SK-N-MC (cell line): ENCODE data around the gene SCAMP4.
"Not testable (repeated sequence)": the region's sequence is repeated elsewhere in the genome, so short reads cannot be mapped to it uniquely, and the experiment has no call there.

Experiments
- DNase-seq: peaks from one replicate; pipeline ENCODE4 v3.0.0-alpha.2; 2011; ENCODE audit warnings: low read depth, low spot score
- H3K27ac ChIP-seq: fragments of 200-600 bp; sonication (generic); 2 replicates; pipeline ENCODE4 v1.5.1; 2016; ENCODE audit warnings: mixed run types
- H3K36me3 ChIP-seq: fragments of 200-600 bp; sonication (generic); 2 replicates; pipeline ENCODE4 v1.6.1; 2017; ENCODE audit warnings: antibody characterized with exemption, low read length, mixed read lengths; ENCODE audit not compliant: insufficient read depth
- H3K4me3 ChIP-seq: fragments of 200-600 bp; sonication (generic); 2 replicates; pipeline ENCODE4 v1.5.1; 2016
- H3K9ac ChIP-seq: fragments of 200-600 bp; sonication (generic); 2 replicates; pipeline ENCODE4 v1.8.0; 2017; ENCODE audit warnings: mixed run types, mixed read lengths; ENCODE audit not compliant: insufficient read length
- H3K9me3 ChIP-seq: fragments of 200-600 bp; sonication (generic); 2 replicates; pipeline ENCODE4 v1.6.1; 2017; ENCODE audit warnings: low read depth, mild to moderate bottlenecking, antibody characterized with exemption, low read length, moderate library complexity, mixed read lengths
- EZH2 ChIP-seq: fragments of 200-600 bp; sonication (generic); IDR thresholded peaks from one replicate; pipeline ENCODE4 v1.6.1; 2017; ENCODE audit warnings: antibody characterized with exemption
- FOXP2 ChIP-seq: optimal IDR thresholded peaks from 2 replicates; pipeline ENCODE3; 2011; ENCODE audit warnings: mild to moderate bottlenecking, moderate library complexity; ENCODE audit not compliant: insufficient read depth; ENCODE audit errors: extremely low read length, control extremely low read depth
- POLR2AphosphoS5 ChIP-seq: IDR thresholded peaks from 2 replicates; pipeline ENCODE4 v1.6.1; 2012; ENCODE audit warnings: mild to moderate bottlenecking, low read depth, low read length, borderline replicate concordance

Gene SCAMP4

DNA sequence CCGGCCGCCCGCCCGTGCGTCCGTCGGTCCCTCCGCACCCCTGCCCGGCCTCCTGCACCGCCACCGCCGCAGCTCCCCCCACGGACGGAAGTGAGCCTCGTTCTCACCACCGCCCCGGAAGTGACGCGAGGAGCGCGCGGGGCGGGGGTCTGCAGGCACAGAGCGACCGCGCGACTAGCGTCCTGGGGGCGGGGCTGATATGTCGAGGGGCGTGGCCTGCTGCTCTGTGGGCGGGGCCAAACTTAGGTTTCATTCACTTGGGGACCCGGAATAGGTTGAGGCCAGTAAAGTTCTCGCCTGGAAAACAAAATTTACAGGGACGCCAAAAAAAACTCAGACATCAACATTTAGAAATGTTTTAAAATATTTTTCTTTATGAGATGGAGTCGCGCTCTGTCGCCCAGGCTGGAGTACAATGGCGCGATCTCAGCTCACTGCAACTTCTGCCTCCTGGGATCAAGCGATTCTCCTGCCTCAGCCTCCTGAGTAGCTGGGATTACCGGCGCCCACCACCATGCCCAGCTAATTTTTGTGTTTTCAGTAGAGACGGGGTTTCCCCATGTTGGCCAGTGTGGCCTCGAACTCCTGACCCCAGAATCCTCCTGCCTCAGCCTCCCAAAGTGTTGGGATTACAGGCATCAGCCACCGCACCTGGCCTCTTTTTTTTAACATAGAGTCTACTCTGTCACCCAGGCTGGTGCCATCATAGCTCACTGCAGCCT lies 19.6 kb upstream of the SCAMP4 start, which contains the start of gene ABHD17A:
Gene ABHD17A (minus strand): TSS at position 99 of the 722 bp plus-strand sequence. CDS start 3,930 bp downstream, outside the sequence.
- not testable (repeated sequence) for H3K36me3 ChIP-seq, H3K9me3 ChIP-seq, DNase-seq
- Histone ChIP-seq H3K4me3 (peak within 1 kb of the TSS; percentile 88), H3K27ac (peak within 1 kb of the TSS; percentile 42; the same call in 1 of the 2 replicates), H3K9ac (peak within 1 kb of the TSS; percentile 93)
- TF ChIP-seq POLR2AphosphoS5 (peak; percentile 61; the same call in 1 of the 2 replicates), FOXP2 (peak; percentile 81)

GRCh38 chr19:1886360-1886759 lies 18.8 kb upstream of the SCAMP4 start:
- H3K9ac ChIP-seq, DNase-seq, H3K4me3 ChIP-seq, H3K36me3 ChIP-seq, H3K9me3 ChIP-seq: not testable (repeated sequence)
- H3K27ac ChIP-seq, result 0 out of 2 replicates have a peak overlapping the region, but pooled peaks have one; percentile 42

GRCh38 chr19:1888385-1888784 lies 16.8 kb upstream of the SCAMP4 start:
- Histone ChIP-seq H3K27ac (no peak overlapping the region), H3K4me3 (no peak overlapping the region), H3K9me3 (no peaks in the 10 kb centered on the region), H3K9ac (no peak overlapping the region), H3K36me3 (no peaks in the 10 kb centered on the region)
- TF ChIP-seq FOXP2 (no peak), POLR2AphosphoS5 (no peak), EZH2 (no peak)
- DNase-seq, result no peak

- TF ChIP-seq EZH2, result no peak
- TF ChIP-seq FOXP2, result no peak
- no peak for TF ChIP-seq POLR2AphosphoS5
- Histone ChIP-seq H3K36me3 (no peaks in the 10 kb centered on the region), H3K4me3 (no peak overlapping the region), H3K9me3 (no peaks in the 10 kb centered on the region), H3K9ac (no peak overlapping the region), H3K27ac (no peak overlapping the region; the same call in 1 of the 2 replicates)
- DNase-seq, result no peak
Observed at GRCh38 chr19:1889907-1890306, 15.3 kb upstream of the SCAMP4 start.

- Histone ChIP-seq H3K9me3 (no peaks in the 10 kb centered on the region), H3K4me3 (no peak overlapping the region), H3K36me3 (no peaks in the 10 kb centered on the region), H3K9ac (no peak overlapping the region), H3K27ac (no peak overlapping the region)
- no peak for DNase-seq
- TF ChIP-seq FOXP2 (no peak), POLR2AphosphoS5 (no peak), EZH2 (no peak)
Observed at GRCh38 chr19:1893791-1894190, 11.4 kb upstream of the SCAMP4 start.

DNA sequence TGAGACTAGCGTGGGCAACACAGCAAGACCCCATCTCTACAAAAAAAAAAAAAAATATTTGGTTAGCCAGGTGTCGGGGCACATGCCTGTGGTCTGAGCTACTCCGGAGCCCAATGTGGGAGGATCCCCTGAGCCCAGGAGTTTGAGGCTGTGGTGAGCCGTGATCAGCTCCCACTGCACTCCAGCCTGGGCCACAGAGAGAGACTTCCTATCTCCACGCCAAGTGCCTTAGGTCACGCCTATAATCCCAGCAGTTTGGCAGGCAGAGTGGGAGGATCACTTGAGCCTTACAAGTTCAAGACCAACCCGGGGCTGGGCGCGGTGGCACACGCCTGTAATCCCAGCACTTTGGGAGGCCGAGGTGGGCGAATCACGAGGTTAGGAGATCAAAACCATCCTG lies 8.7 kb upstream of the SCAMP4 start:
- Histone ChIP-seq H3K27ac (no peak overlapping the region), H3K36me3 (no peaks in the 10 kb centered on the region), H3K9ac (no peak overlapping the region), H3K9me3 (no peaks in the 10 kb centered on the region), H3K4me3 (no peak overlapping the region)
- TF ChIP-seq EZH2, result no peak
- no peak for TF ChIP-seq FOXP2
- no peak for TF ChIP-seq POLR2AphosphoS5
- DNase-seq, result no peak

DNA sequence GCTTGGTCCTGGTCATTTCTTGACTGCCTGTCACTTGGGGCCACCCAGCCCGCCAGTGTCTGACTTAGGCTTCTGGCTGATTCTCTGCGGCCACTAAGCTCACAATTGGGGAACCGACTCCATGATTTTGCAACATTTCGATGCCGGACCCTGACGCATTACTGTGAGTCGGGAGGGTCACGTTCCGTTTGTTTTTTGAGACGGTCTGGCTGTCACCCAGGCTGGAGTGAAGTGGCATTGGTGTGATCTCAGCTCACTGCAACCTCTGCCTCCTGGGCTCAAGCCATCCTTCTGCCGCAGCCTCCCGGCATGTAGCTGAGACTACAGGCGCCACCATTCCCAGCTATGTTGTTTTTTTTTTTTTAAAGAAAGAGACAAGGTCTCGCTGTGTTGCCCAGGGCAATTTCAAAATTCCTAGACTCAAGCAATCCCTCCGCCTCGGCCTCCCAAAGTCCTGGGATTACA lies 3.2 kb upstream of the SCAMP4 start:
- Histone ChIP-seq H3K36me3 (peaks cover 4% of the 10 kb centered on the region; the same call in 1 of the 2 replicates), H3K27ac (no peak overlapping the region), H3K9ac (no peak overlapping the region), H3K9me3 (no peaks in the 10 kb centered on the region), H3K4me3 (no peak overlapping the region)
- TF ChIP-seq EZH2 (no peak), FOXP2 (no peak), POLR2AphosphoS5 (no peak)
- no peak for DNase-seq

DNA sequence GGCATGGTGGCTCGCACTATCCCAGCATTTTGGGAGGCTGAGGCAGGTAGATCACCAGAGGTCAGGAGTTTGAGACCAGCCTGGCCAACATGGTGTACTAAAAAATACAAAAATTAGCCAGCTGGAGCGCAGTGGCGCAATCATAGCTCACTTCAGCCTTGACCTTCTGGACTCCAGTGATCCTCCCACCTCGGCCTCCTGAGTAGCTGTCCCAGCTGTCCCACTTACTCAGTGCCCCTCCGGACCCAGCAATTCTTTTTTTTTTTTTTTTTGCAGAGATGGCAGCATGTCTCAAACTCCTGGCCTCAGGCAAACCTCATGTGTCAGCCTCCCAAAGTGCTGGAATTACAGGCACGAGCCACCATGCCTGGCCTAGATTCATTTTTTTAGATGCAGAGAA lies 2.3 kb upstream of the SCAMP4 start:
- TF ChIP-seq FOXP2, result no peak
- TF ChIP-seq EZH2, result no peak
- TF ChIP-seq POLR2AphosphoS5, result no peak
- Histone ChIP-seq H3K36me3 (peaks cover 6% of the 10 kb centered on the region; the same call in 1 of the 2 replicates), H3K9ac (no peak overlapping the region), H3K9me3 (no peaks in the 10 kb centered on the region), H3K27ac (peak overlapping the region; percentile 71; the same call in 1 of the 2 replicates), H3K4me3 (no peak overlapping the region)
- no peak for DNase-seq

DNA sequence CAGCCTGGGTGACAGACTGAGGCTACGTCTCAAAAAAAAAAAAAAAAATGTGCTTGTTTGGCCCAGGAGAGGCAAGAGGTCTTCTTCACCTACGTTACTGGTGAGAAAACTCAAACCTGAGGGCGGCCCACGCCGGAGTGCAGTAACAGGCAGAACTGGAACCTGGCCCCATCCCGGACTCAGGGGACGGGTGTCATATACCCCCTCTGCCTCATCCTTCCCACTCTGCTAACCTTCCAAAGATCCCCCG lies 414 bp upstream of the SCAMP4 start:
- peak overlapping the region; percentile 56 for H3K9ac ChIP-seq
- peak overlapping the region; percentile 73 for H3K27ac ChIP-seq
- peaks cover 6% of the 10 kb centered on the region; the same call in 1 of the 2 replicates for H3K36me3 ChIP-seq
- no peak for TF ChIP-seq POLR2AphosphoS5
- no peak for DNase-seq
- H3K4me3 ChIP-seq, result peak overlapping the region; percentile 90
- no peaks in the 10 kb centered on the region for H3K9me3 ChIP-seq
